GM18498 (cell line): ENCODE results near the gene R3HCC1L.

Source experiments
- ATAC-seq: cut with Tn5 transposase; IDR thresholded peaks from one replicate; pipeline ENCODE4 v1.9.1; 2021; ENCODE audit warnings: mild to moderate bottlenecking, moderate library complexity; ENCODE audit not compliant: unreplicated experiment

R3HCC1L gene

DNA sequence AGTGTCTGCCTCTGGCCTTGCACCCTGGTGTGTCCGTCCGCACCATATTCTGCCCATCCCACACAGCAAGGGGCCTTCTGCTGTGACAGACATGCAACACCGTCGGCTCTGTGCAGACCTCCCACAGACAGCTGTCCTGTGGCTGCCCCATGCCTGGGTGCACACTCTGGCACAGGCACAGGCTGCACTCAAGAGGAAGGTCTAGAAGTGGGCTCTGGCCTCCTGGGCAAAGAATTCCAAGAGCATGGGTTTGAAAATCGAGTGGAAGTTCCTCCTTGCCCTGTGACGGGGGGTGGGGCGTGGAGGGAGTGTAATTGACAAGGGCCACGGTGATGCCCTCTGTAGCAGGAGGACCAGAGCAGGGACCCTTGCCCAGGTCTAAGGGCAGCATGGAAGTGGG, 137.8 kb downstream of the R3HCC1L start:
- no peak for ATAC-seq

GRCh38 chr10:98272656-98273055, 138.2 kb downstream of the R3HCC1L start:
- ATAC-seq = no peak

DNA sequence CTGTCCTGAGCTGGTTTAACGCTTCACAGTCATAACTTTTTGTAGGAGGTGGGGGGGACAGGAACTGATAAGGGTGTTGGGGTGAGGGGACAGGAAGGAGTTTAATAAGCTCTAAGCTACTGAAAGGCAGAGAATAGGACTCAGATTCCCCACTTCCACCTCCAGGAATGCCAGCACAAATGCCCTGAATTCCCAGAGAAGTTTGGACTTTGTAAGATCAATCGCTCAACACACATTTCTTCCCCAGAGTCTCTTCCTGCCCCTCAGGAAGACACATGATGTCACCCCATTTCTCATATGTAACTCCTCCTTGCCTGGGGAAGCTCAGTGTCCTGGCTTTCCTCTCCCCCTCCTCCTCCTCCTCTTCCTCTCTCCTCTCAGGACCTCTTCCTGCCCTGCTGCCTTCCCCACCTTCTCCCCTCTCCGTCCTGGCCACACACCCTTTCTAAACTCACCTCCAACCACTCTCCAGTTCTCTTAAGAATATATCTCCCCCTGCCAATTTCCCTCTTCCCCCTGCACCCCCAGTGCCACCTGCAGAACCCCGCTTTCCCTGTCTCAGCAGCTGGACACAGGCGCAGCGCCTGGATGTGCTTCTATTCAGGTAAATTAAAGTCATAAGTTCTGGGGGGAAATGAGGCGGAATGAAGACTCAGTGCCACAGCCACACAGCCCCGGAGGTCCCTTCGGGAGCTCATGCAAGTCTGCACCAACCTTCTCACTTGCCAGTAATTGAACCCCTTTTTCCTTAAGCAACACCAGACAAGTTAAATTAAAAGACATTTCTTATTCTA, 138.8 kb downstream of the R3HCC1L start:
- ATAC-seq = no peak

GRCh38 chr10:98274562-98274961, 140.1 kb downstream of the R3HCC1L start:
- no peak for ATAC-seq

- ATAC-seq = no peak
Observed at GRCh38 chr10:98276311-98276710, 141.9 kb downstream of the R3HCC1L start.

- ATAC-seq = no peak
Observed at GRCh38 chr10:98285416-98285815, 151.0 kb downstream of the R3HCC1L start.

GRCh38 chr10:98286419-98286818, 152.0 kb downstream of the R3HCC1L start:
- ATAC-seq = no peak

GRCh38 chr10:98287321-98287720, 152.9 kb downstream of the R3HCC1L start:
- no peak for ATAC-seq

- ATAC-seq = no peak
Observed at GRCh38 chr10:98289802-98290209, 155.3 kb downstream of the R3HCC1L start.

- no peak for ATAC-seq
Observed at GRCh38 chr10:98292971-98293370, 158.5 kb downstream of the R3HCC1L start.

GRCh38 chr10:98293550-98294269, 159.3 kb downstream of the R3HCC1L start:
- ATAC-seq = no peak

DNA sequence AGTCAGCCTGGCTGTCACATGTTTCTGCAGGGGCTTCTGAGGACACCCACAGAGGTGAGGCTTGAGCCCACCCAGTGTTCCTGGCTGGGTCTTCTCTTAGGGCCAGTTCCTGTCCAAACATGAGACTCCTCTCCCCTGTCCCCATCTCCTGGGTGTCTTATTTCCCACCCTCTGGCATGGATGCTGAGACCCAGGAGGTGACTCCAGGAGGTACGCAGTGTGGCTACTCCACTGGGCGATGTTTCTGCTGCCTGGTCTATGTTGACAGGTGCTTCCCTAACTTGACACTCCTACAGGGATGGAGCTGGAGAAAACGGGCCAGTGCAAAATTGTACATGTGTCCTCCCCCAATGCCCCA, 159.8 kb downstream of the R3HCC1L start:
- ATAC-seq = no peak
